ENCODE measurements around the gene PNPLA4.

The PNPLA4 gene

DNA sequence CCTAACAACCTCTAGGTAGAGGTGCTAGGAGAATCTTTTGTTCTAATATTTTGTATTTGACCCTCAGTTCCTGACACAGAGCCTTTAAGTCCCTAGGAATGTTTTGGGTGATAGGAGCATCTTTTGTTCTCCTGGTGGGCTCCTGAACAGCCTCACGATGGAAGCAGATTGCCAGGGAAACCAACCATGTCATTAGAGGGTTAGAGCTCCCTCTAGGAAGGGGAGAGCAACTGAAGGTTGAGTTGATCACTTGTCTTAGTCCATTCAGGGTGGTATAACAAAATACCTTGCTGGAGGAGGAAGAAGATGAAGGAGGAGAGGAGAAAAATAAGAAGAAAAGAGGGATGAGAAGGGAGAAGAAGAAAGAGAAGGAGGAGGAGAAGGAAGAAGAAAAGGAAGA is 75.0 kb downstream of the PNPLA4 start:
- DNase-seq = no peak

All from eye (tissue), 1 donor.